CD4-positive, alpha-beta T cell (primary cell): ENCODE data around the gene RAPGEF1. TPM values are rescaled to one million over a fixed set of nuclear protein-coding genes. Genes with fewer than 3 reads are reported as not detected.

Experiments
- ATAC-seq: fragments of 200-7000 bp; cut with Tn5 transposase; one replicate; pipeline ENCODE4 v1.10.0; 2022; ENCODE audit warnings: mild to moderate bottlenecking; ENCODE audit not compliant: poor library complexity
- CTCF ChIA-PET: fragments of 350-600 bp; sonication (Branson Sonifier 250); formaldehyde crosslinking; loops from one replicate; lab custom pipeline; 2021; ENCODE audit warnings: antibody characterized with exemption, inconsistent platforms; lab: Charles Lee
- POLR2A ChIA-PET: fragments of 350-600 bp; sonication (Branson Sonifier 250); formaldehyde crosslinking; loops from one replicate; lab custom pipeline; 2021; ENCODE audit warnings: antibody characterized with exemption, inconsistent platforms; lab: Charles Lee
- DNase-seq, 14 experiments: peaks; one replicate each; pipeline ENCODE4 v3.0.0-alpha.2; 2013 to 2020; ENCODE audit warnings: mixed read lengths in 2 of 14
- H3K27ac ChIP-seq, 2 donors: one replicate each; pipeline versions ENCODE4 v1.5.1 to v1.7.0; 2013; ENCODE audit warnings: low read length in 2 of 2, low read depth in 1 of 2, mild to moderate bottlenecking in 1 of 2
- H3K27me3 ChIP-seq, 2 experiments: 1 replicate in 1 of 2; 2 replicates in 1 of 2; pipeline versions ENCODE4 v1.6.1 to v1.7.0; 2013; ENCODE audit warnings: low read length in 2 of 2, control low read depth in 1 of 2, mild to moderate bottlenecking in 1 of 2, moderate library complexity in 1 of 2; ENCODE audit not compliant: insufficient read depth in 2 of 2, control insufficient read depth in 1 of 2
- H3K36me3 ChIP-seq: one replicate; pipeline ENCODE4 v1.6.1; 2013; ENCODE audit warnings: low read length, control low read depth; ENCODE audit not compliant: insufficient read depth
- H3K4me1 ChIP-seq: one replicate; pipeline ENCODE4 v1.6.1; 2013; ENCODE audit warnings: low read length, control low read depth; ENCODE audit not compliant: insufficient read depth
- H3K4me3 ChIP-seq: one replicate; pipeline ENCODE4 v1.5.1; 2013; ENCODE audit warnings: mild to moderate bottlenecking, low read length, moderate library complexity
- H3K9me3 ChIP-seq, 2 experiments: 1 replicate in 1 of 2; 2 replicates in 1 of 2; pipeline versions ENCODE4 v1.6.1 to v1.7.0; 2013; ENCODE audit warnings: low read length in 2 of 2, mild to moderate bottlenecking in 2 of 2, control low read depth in 1 of 2, moderate library complexity in 1 of 2; ENCODE audit not compliant: control insufficient read depth in 1 of 2, insufficient read depth in 1 of 2
- H3K27ac Mint-ChIP-seq: one replicate; pipeline ENCODE4 v1.8.0; 2020; ENCODE audit warnings: mixed read lengths
- H3K27me3 Mint-ChIP-seq: one replicate; pipeline ENCODE4 v1.8.0; 2021; ENCODE audit warnings: mixed read lengths
- H3K36me3 Mint-ChIP-seq: one replicate; pipeline ENCODE4 v1.8.0; 2021; ENCODE audit warnings: low read depth, mixed read lengths
- H3K4me1 Mint-ChIP-seq: one replicate; pipeline ENCODE4 v1.8.0; 2021; ENCODE audit warnings: low read depth, mixed read lengths
- H3K4me3 Mint-ChIP-seq: one replicate; pipeline ENCODE4 v1.8.0; 2020; ENCODE audit warnings: mild to moderate bottlenecking, mixed read lengths
- H3K9me3 Mint-ChIP-seq: one replicate; pipeline ENCODE4 v1.8.0; 2020; ENCODE audit warnings: mixed read lengths
- CTCF ChIP-seq: fragments of 200-600 bp; IDR thresholded peaks from one replicate; pipeline ENCODE4 v1.8.0; 2022; ENCODE audit warnings: antibody characterized with exemption, mild to moderate bottlenecking
- intact Hi-C, 2 experiments: fragments of 100-400 bp; cut with DNase I in 1 of 2; cut with micrococcal nuclease in 1 of 2; formaldehyde crosslinking; loops; one replicate each; pipeline versions ENCODE4 v1.15.1 to v1.9.0; 2023 to 2025; cut with DNase I, micrococcal nuclease
- total RNA-seq, 174 experiments: library from RNA in 2 of 174; stranded (reverse) in 2 of 174; gene quantifications; one replicate each; pipeline ENCODE4 v1.2.3 and lab custom pipeline; 2021 to 2026

RAPGEF1 gene
- total RNA-seq, 2 experiments from 2014 or later: 130 to 134 TPM

- intact Hi-C loops: no loop called here
- POLR2A ChIA-PET: no interaction called here
- ATAC-seq (no peak), DNase-seq (no peak)
- H3K4me1 ChIP-seq: peaks cover 80% of the 10 kb centered on the region
- H3K27me3 ChIP-seq: no peaks in the 10 kb centered on the region
- CTCF ChIA-PET: interaction anchor here (1.1 to 1.5 kb wide), 2 partner anchors 11 to 33 kb away, joined by 4 to 5 read pairs; no protein-coding TSS in a partner anchor
- TF ChIP-seq CTCF: no peak
- no peak overlapping the region for H3K4me3 ChIP-seq
- Mint-ChIP-seq H3K27ac (peak overlapping the region; percentile 87), H3K27me3 (no peaks in the 10 kb centered on the region), H3K36me3 (peaks cover 14% of the 10 kb centered on the region), H3K4me3 (no peak overlapping the region), H3K9me3 (no peaks in the 10 kb centered on the region), H3K4me1 (peaks cover 90% of the 10 kb centered on the region)
- H3K27ac ChIP-seq: no peak overlapping the region
- H3K9me3 ChIP-seq: no peaks in the 10 kb centered on the region
- no peaks in the 10 kb centered on the region for H3K36me3 ChIP-seq
Measured at GRCh38 chr9:131706608-131706970, 33.3 kb downstream of the RAPGEF1 start.

- intact Hi-C loops: no loop called here
- DNase-seq (no peak), ATAC-seq (no peak)
- Histone ChIP-seq H3K4me1 (peaks cover 74% of the 10 kb centered on the region), H3K9me3 (no peaks in the 10 kb centered on the region), H3K36me3 (no peaks in the 10 kb centered on the region), H3K27ac (no peak overlapping the region), H3K27me3 (no peaks in the 10 kb centered on the region), H3K4me3 (no peak overlapping the region)
- no peak for TF ChIP-seq CTCF
- no peak overlapping the region for H3K4me3 Mint-ChIP-seq
- POLR2A ChIA-PET: interaction anchor here (1.1 kb wide), 1 partner anchor 9 kb away, joined by 3 read pairs; no protein-coding TSS in a partner anchor
- H3K27me3 Mint-ChIP-seq: no peaks in the 10 kb centered on the region
- peaks cover 93% of the 10 kb centered on the region for H3K4me1 Mint-ChIP-seq
- H3K27ac Mint-ChIP-seq: peak overlapping the region; percentile 65
- peaks cover 8% of the 10 kb centered on the region for H3K36me3 Mint-ChIP-seq
- no peaks in the 10 kb centered on the region for H3K9me3 Mint-ChIP-seq
- CTCF ChIA-PET: interaction anchor here (0.5 to 0.6 kb wide), 2 partner anchors 61 to 818 kb away, joined by 3 read pairs; no protein-coding TSS in a partner anchor
Measured at GRCh38 chr9:131704988-131705387, 34.9 kb downstream of the RAPGEF1 start.

GRCh38 chr9:131704141-131704983 is 35.5 kb downstream of the RAPGEF1 start:
- peak overlapping the region; percentile 65 for H3K27ac Mint-ChIP-seq
- no peak for TF ChIP-seq CTCF
- ChIA-PET CTCF (interaction anchor here (0.6 to 1.1 kb wide), 3 partner anchors 11 to 818 kb away, joined by 3 to 4 read pairs (median 3); partner anchors contain the start of gene RAPGEF1), POLR2A (no interaction called here)
- DNase-seq (no peak), ATAC-seq (no peak)
- Histone ChIP-seq H3K4me1 (peaks cover 74% of the 10 kb centered on the region), H3K36me3 (no peaks in the 10 kb centered on the region), H3K4me3 (no peak overlapping the region), H3K27ac (no peak overlapping the region), H3K9me3 (no peaks in the 10 kb centered on the region), H3K27me3 (no peaks in the 10 kb centered on the region)
- H3K4me1 Mint-ChIP-seq: peaks cover 93% of the 10 kb centered on the region
- peaks cover 4% of the 10 kb centered on the region for H3K36me3 Mint-ChIP-seq
- no peaks in the 10 kb centered on the region for H3K9me3 Mint-ChIP-seq
- intact Hi-C loops: no loop called here
- no peak overlapping the region for H3K4me3 Mint-ChIP-seq
- H3K27me3 Mint-ChIP-seq: no peaks in the 10 kb centered on the region
